ENCODE measurements around the gene LGR4. TPM values are rescaled to one million over a fixed set of nuclear protein-coding genes. Genes with fewer than 3 reads are reported as not detected.

The LGR4 gene
- total RNA-seq, 4 donors from 2014 or later = 29.7 to 134 (median 119) TPM

GRCh38 chr11:27402450-27402849, 70.1 kb downstream of the LGR4 start:
- no peaks in the 10 kb centered on the region for H3K9me3 ChIP-seq
- TF ChIP-seq CTCF (IDR thresholded peaks at IDR 0.05) (no peak), POLR2A (IDR thresholded peaks at IDR 0.05) (no peak)
- H3K4me3 ChIP-seq = no peak overlapping the region
- peak overlapping the region in 2 of 4 donors; percentile 37 to 77 for H3K27ac ChIP-seq
- H3K27me3 ChIP-seq = no peaks in the 10 kb centered on the region
- no peaks in the 10 kb centered on the region for H3K36me3 ChIP-seq
- peaks cover 0 to 33% (median 0%) of the 10 kb centered on the region in 4 donors for H3K4me1 ChIP-seq
- DNase-seq = no peak

DNA sequence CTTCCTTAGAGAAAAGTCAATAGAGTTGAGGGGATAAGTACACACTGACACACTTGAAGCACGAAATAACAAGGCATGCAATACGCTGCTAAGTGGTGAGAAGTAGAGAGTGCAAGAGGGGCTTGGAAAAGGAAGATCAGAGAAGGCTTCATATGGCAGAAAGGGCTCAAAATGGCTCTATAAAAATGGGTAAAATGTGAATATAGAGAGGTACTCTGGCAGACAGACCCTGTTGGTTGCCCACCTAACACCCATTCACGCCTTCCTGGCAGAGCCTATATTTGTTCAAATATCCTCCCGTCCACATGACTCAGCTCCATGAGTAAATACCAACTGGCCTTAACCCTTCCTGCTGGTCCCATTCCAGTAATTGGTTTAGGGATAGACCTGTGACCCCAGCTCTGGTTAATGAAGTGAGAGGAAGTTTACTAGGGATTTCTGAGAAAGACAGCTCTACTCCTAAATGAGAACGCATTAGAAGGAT, 70.7 kb downstream of the LGR4 start:
- Histone ChIP-seq H3K9me3 (no peaks in the 10 kb centered on the region), H3K36me3 (no peaks in the 10 kb centered on the region), H3K27ac (peak overlapping the region in 3 of 4 donors; percentile 12 to 77 (median 37)), H3K4me1 (peaks cover 0 to 38% (median 0%) of the 10 kb centered on the region in 4 donors), H3K27me3 (no peaks in the 10 kb centered on the region), H3K4me3 (no peak overlapping the region)
- no peak for DNase-seq
- TF ChIP-seq POLR2A (IDR thresholded peaks at IDR 0.05) (peak in 1 of 2 donors; percentile 14), CTCF (IDR thresholded peaks at IDR 0.05) (peak in 1 of 6 experiments; percentile 29)

- no peak for TF ChIP-seq CTCF (IDR thresholded peaks at IDR 0.05)
- no peak for TF ChIP-seq POLR2A (IDR thresholded peaks at IDR 0.05)
- Histone ChIP-seq H3K4me1 (peaks cover 0 to 44% (median 0%) of the 10 kb centered on the region in 4 donors), H3K27ac (peak overlapping the region in 2 of 4 donors; percentile 37 to 77), H3K36me3 (no peaks in the 10 kb centered on the region), H3K9me3 (no peaks in the 10 kb centered on the region), H3K4me3 (no peak overlapping the region), H3K27me3 (no peaks in the 10 kb centered on the region)
- no peak for DNase-seq
Observed at GRCh38 chr11:27401280-27401832, 71.2 kb downstream of the LGR4 start.

DNA sequence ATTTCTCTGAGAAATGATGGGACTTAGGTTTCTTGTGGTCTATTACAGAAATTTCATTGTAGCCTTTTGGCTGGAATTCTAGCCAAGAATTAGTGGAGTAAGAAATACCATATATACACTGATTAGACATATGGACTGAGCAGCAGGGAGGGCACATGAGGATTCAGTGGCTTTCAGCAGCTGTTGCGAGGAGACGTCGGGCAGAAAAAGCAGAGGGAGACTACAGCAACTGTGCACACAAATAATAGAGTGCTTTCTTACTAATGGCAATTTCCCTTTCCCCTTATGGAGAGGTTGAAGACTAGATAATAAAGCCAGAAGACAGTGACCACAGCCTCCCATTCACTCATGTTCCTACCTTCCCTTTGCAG, 74.2 kb downstream of the LGR4 start:
- H3K4me1 ChIP-seq = peaks cover 0 to 68% (median 0%) of the 10 kb centered on the region in 4 donors
- H3K27me3 ChIP-seq = no peaks in the 10 kb centered on the region
- TF ChIP-seq POLR2A (IDR thresholded peaks at IDR 0.05) (no peak), CTCF (IDR thresholded peaks at IDR 0.05) (no peak)
- H3K9me3 ChIP-seq = no peaks in the 10 kb centered on the region
- peak overlapping the region in 1 of 4 donors; percentile 66 for H3K27ac ChIP-seq
- H3K4me3 ChIP-seq = no peak overlapping the region
- no peaks in the 10 kb centered on the region for H3K36me3 ChIP-seq
- DNase-seq = no peak

GRCh38 chr11:27397624-27398399, 74.8 kb downstream of the LGR4 start:
- H3K27me3 ChIP-seq = no peaks in the 10 kb centered on the region
- H3K9me3 ChIP-seq = no peaks in the 10 kb centered on the region
- H3K36me3 ChIP-seq = no peaks in the 10 kb centered on the region
- no peak for DNase-seq
- peak overlapping the region in 2 of 4 donors; percentile 40 to 66 for H3K27ac ChIP-seq
- no peak overlapping the region for H3K4me3 ChIP-seq
- H3K4me1 ChIP-seq = peaks cover 0 to 74% (median 0%) of the 10 kb centered on the region in 4 donors
- TF ChIP-seq POLR2A (IDR thresholded peaks at IDR 0.05) (no peak), CTCF (IDR thresholded peaks at IDR 0.05) (peak in 1 of 6 experiments; percentile 19)

Data from Peyer's patch (tissue), 4 donors.